ENCODE results near the gene IFNA5.

The IFNA5 gene

GRCh38 chr9:21268347-21268657 lies 36.8 kb downstream of the IFNA5 start:
- TF ChIP-seq, protein P1, sequence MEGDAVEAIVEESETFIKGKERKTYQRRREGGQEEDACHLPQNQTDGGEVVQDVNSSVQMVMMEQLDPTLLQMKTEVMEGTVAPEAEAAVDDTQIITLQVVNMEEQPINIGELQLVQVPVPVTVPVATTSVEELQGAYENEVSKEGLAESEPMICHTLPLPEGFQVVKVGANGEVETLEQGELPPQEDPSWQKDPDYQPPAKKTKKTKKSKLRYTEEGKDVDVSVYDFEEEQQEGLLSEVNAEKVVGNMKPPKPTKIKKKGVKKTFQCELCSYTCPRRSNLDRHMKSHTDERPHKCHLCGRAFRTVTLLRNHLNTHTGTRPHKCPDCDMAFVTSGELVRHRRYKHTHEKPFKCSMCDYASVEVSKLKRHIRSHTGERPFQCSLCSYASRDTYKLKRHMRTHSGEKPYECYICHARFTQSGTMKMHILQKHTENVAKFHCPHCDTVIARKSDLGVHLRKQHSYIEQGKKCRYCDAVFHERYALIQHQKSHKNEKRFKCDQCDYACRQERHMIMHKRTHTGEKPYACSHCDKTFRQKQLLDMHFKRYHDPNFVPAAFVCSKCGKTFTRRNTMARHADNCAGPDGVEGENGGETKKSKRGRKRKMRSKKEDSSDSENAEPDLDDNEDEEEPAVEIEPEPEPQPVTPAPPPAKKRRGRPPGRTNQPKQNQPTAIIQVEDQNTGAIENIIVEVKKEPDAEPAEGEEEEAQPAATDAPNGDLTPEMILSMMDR (IDR thresholded peaks at IDR 0.05; ENCODE audit: control insufficient read depth, extremely low read depth, insufficient read depth): no peak
- H3K4me3 ChIP-seq (ENCODE audit: low read depth, low read length): no peak overlapping the region
- no peak for DNase-seq (ENCODE audit: low read depth)

GRCh38 chr9:21267485-21268346 lies 37.4 kb downstream of the IFNA5 start:
- DNase-seq (ENCODE audit: low read depth): no peak
- TF ChIP-seq, protein P1 (IDR thresholded peaks at IDR 0.05; ENCODE audit: control insufficient read depth, extremely low read depth, insufficient read depth): no peak
- no peak overlapping the region for H3K4me3 ChIP-seq (ENCODE audit: low read depth, low read length)

- H3K4me3 ChIP-seq (ENCODE audit: low read depth, low read length): no peak overlapping the region
- DNase-seq (ENCODE audit: low read depth): no peak
- TF ChIP-seq, protein P1 (IDR thresholded peaks at IDR 0.05; ENCODE audit: control insufficient read depth, extremely low read depth, insufficient read depth): no peak
Measured at GRCh38 chr9:21266733-21267484, 38.2 kb downstream of the IFNA5 start.

GRCh38 chr9:21265421-21266189 lies 39.5 kb downstream of the IFNA5 start:
- TF ChIP-seq, protein P1 (IDR thresholded peaks at IDR 0.05; ENCODE audit: control insufficient read depth, extremely low read depth, insufficient read depth): no peak
- DNase-seq (ENCODE audit: low read depth): no peak
- no peak overlapping the region for H3K4me3 ChIP-seq (ENCODE audit: low read depth, low read length)

GRCh38 chr9:21255538-21256212 lies 49.4 kb downstream of the IFNA5 start:
- no peak overlapping the region for H3K4me3 ChIP-seq (ENCODE audit: low read depth, low read length)
- no peak for DNase-seq (ENCODE audit: low read depth)
- TF ChIP-seq, protein P1 (IDR thresholded peaks at IDR 0.05; ENCODE audit: control insufficient read depth, extremely low read depth, insufficient read depth): no peak
